WERI-Rb-1 (cell line): ENCODE measurements around the gene ARHGEF39.
"Not testable (repeated sequence)": the region's sequence is repeated elsewhere in the genome, so short reads cannot be mapped to it uniquely, and the experiment has no call there.

Experiments
- DNase-seq: peaks from one replicate; pipeline ENCODE4 v3.0.0-alpha.2; 2020
- H3K27ac ChIP-seq: fragments of 250-450 bp; sonication (Bioruptor Pico); 2 replicates; pipeline ENCODE4 v1.5.1; 2020; ENCODE audit warnings: mild to moderate bottlenecking, moderate library complexity
- H3K27me3 ChIP-seq: fragments of 250-450 bp; sonication (Bioruptor Pico); 2 replicates; pipeline ENCODE4 v1.5.1; 2021; ENCODE audit warnings: mild to moderate bottlenecking, low read depth, moderate library complexity; ENCODE audit not compliant: insufficient read depth, severe bottlenecking
- H3K36me3 ChIP-seq: fragments of 250-450 bp; sonication (Bioruptor Pico); 2 replicates; pipeline ENCODE4 v1.5.1; 2020; ENCODE audit warnings: mild to moderate bottlenecking, moderate library complexity
- H3K4me3 ChIP-seq: 2 replicates; pipeline ENCODE4 v1.5.1; 2011; ENCODE audit warnings: low read depth, mild to moderate bottlenecking, control low read depth, low read length
- H3K9me3 ChIP-seq: fragments of 250-450 bp; sonication (Bioruptor Pico); 2 replicates; pipeline ENCODE4 v1.5.1; 2021; ENCODE audit warnings: mild to moderate bottlenecking, moderate library complexity; ENCODE audit not compliant: severe bottlenecking
- TF ChIP-seq, protein P1 (sequence below): IDR thresholded peaks from 2 replicates; pipeline ENCODE4 v1.5.1; 2011; ENCODE audit warnings: low read depth, mild to moderate bottlenecking, control low read depth, inconsistent platforms, low read length

ARHGEF39 gene

DNA sequence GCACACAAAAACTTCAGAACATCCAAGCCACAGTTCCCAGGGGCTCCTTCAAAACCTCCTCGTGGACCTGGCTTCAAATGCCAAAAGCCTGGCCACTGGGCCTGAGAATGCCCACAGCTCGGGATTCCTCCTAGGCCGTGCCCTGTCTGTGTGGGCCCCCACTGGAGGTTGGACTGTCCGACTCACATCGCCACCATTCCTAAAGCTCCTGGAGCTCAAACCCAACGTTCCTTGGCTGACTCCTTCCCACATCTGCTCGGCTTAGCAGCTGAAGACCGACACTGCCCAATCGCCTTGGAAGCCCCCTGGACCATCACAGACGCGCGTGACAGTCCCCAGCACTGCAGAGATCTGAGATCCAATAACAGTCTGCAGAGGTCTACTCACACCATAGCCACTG is 21.9 kb downstream of the ARHGEF39 start:
- H3K4me3 ChIP-seq, result no peak overlapping the region
- H3K9me3 ChIP-seq, result peaks cover 3% of the 10 kb centered on the region
- no peaks in the 10 kb centered on the region for H3K36me3 ChIP-seq
- TF ChIP-seq, protein P1, sequence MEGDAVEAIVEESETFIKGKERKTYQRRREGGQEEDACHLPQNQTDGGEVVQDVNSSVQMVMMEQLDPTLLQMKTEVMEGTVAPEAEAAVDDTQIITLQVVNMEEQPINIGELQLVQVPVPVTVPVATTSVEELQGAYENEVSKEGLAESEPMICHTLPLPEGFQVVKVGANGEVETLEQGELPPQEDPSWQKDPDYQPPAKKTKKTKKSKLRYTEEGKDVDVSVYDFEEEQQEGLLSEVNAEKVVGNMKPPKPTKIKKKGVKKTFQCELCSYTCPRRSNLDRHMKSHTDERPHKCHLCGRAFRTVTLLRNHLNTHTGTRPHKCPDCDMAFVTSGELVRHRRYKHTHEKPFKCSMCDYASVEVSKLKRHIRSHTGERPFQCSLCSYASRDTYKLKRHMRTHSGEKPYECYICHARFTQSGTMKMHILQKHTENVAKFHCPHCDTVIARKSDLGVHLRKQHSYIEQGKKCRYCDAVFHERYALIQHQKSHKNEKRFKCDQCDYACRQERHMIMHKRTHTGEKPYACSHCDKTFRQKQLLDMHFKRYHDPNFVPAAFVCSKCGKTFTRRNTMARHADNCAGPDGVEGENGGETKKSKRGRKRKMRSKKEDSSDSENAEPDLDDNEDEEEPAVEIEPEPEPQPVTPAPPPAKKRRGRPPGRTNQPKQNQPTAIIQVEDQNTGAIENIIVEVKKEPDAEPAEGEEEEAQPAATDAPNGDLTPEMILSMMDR, result no peak
- no peak overlapping the region for H3K27ac ChIP-seq
- DNase-seq, result no peak
- H3K27me3 ChIP-seq, result no peaks in the 10 kb centered on the region

DNA sequence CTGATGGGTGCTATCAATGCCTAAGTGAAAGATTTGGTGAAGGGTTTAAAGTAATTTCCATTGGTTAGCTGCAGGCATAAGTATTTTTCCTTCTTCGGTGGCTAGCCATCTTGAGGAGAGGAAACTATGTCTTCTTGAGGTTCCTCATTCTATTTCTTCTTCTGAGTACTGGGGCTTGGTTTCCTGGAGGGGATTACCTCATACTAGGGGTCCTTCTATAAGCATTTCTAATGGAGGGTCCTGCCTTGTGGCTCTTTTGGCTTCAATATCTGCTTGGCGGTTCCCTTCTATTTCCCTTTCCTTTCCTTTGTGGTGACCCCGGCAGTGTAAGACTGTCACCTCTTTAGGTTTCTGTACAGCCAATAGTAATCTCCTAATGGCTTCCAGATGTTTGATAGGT is 23.5 kb downstream of the ARHGEF39 start:
- not testable (repeated sequence) for H3K9me3 ChIP-seq, H3K4me3 ChIP-seq, DNase-seq, H3K27me3 ChIP-seq, H3K36me3 ChIP-seq, H3K27ac ChIP-seq

DNA sequence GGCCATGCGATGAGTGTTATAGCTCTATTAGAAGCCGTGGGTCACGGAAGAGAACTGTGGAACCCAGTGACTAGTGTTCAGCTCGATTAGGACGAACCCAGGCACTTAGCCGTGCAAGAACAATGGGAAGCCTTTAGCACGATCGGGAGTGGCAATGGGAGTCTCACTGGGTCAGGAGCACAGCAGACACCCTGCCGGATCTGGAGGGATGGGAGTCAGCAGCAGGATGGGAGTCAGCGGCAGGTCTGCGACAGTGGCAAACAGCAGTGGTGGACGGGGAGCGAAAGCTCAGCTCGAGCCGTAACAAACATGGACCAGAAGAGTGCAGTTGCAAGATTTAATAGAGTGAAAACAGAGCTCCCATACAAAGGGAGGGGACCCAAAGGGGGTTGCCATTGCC is 24.6 kb downstream of the ARHGEF39 start:
- H3K9me3 ChIP-seq, DNase-seq, H3K4me3 ChIP-seq, H3K36me3 ChIP-seq, H3K27ac ChIP-seq, H3K27me3 ChIP-seq: not testable (repeated sequence)

DNA sequence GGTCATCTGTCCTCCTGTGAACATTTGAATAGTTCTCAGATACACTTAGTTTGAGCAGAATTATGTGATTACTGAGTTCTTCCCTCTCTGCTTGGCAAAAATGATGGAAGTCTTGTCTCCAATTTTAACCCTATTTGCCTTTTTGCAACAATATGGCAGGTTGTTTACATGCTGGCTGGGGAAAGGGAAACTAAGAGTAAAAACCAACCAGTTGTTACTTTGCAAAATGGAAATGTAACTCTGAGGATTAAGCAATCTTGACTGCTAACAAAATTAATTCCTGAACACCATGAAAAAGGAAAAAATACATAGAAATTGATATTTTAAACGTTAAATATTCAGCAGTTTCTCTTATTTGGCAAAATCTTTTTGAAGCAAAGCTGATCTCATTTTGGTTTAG is 25.4 kb downstream of the ARHGEF39 start:
- Histone ChIP-seq H3K27ac (no peak overlapping the region), H3K36me3 (no peaks in the 10 kb centered on the region), H3K4me3 (no peak overlapping the region), H3K9me3 (peaks cover 3% of the 10 kb centered on the region), H3K27me3 (no peaks in the 10 kb centered on the region)
- no peak for DNase-seq
- TF ChIP-seq, protein P1, result no peak

DNA sequence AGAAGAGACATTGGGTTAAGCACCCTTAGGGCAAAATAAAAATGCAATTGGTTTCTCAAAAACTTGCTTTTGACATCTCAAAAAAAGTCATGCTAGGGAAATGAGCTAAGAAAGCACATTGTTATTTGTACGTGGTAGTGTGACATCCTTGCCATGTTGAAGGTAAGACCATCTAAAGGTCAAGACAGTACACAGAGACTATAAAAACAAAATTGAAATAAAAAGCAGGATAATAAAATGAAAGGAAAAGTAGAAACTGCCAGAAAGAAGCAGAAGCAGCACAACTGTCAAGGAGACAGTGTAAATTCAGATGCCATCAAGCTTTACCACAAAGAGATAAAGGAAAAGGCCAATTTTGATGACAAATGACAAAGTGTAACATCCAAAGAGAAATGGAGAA is 25.8 kb downstream of the ARHGEF39 start:
- H3K36me3 ChIP-seq, H3K27me3 ChIP-seq, H3K4me3 ChIP-seq, H3K9me3 ChIP-seq, H3K27ac ChIP-seq, DNase-seq: not testable (repeated sequence)

DNA sequence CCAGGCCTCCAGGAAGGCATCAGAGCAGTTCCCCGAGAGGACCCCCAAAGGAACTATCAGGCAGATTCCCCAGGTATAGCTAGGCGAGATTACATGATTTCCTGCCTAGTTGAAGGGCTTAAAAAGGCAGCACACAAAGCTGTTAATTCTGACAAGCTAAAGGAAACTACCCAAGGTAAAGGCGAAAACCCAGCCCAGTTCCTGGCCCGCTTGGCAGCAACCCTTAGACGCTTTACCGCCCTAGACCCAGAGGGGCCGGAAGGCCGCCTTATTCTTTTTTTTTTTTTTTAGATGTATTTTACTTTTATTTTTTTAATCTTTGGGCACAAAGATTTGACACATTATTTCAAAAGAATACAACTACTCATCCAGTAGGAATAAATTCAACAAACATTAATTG is 26.2 kb downstream of the ARHGEF39 start:
- H3K4me3 ChIP-seq, H3K36me3 ChIP-seq, H3K9me3 ChIP-seq, H3K27me3 ChIP-seq, DNase-seq, H3K27ac ChIP-seq: not testable (repeated sequence)

DNA sequence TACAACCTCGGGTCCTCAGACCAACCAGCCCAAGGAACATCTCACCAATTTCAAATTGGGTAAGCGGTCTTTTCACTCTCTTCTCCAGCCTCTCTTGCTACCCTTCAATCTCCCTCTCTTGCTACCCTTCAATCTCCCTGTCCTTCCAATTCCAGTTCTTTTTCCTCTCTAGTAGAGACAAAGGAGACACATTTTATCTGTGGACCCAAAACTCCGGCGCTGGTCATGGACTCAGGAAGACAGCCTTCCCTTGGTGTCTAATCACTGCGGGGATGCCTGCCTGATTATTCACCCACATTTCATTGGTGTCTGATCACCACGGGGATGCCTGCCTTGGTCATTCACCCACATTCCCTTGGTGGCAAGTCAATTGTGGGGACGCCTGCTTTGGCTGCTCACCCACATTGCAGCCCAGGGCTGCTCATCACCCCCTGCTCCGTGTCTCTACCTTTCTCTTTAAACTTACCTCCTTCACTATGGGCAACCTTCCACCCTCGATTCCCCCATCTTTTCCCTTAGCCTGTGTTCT is 27.5 kb downstream of the ARHGEF39 start:
- not testable (repeated sequence) for H3K27ac ChIP-seq, H3K4me3 ChIP-seq

DNA sequence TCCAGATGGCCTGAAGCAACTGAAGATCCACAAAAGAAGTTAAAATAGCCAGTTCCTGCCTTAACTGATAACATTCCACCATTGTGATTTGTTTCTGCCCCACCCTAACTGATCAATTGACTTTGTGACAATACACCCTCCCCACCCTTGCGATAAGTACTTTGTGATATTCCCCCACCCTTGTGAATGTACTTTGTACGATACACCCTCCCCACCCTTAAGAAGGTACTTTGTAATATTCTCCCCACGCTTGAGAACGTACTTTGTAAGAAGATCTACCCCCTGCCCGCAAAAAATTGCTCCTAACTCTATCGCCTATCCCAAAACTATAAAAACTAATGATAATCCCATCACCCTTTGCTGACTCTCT is 28.1 kb downstream of the ARHGEF39 start:
- not testable (repeated sequence) for DNase-seq, H3K27ac ChIP-seq, H3K27me3 ChIP-seq, H3K36me3 ChIP-seq, H3K9me3 ChIP-seq, H3K4me3 ChIP-seq

More for the DNA sequence above, 27.5 kb downstream of the ARHGEF39 start:
- not testable (repeated sequence) for H3K36me3 ChIP-seq, H3K27me3 ChIP-seq, H3K9me3 ChIP-seq, DNase-seq

DNA sequence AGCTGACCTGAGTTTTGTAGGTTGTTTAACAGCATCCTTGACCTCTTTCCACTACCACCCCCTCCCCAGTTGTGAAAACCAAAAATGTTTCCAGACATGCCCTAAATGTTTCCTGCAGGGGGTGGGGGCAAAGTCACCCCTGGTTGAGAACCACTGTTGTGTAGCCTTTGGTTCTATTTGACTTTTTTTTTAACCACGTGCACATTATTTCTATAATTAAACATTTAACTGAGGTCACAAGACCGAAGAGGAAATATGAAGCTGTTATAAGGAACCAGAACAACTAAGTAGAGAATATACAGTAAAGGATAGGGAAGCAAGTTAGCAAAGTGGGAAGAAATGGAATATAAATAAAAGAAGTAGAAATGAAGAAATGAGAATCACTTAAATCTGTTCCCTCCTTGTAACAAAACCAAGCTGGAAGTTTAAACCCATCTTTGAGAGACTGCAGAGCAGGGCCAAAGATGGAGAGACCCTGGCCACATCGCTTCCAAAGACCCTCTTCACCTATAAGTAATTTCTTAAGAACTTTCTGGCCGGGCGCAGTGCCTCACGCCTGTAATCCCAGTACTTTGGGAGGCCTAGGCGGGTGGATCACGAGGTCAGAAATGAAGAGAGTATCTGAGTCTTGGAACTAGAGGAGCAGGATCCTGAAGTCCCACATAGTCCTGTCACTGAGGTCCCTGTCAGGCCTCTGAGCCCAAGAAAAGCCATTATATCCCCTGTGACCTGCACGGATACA is 28.7 kb downstream of the ARHGEF39 start:
- DNase-seq, result no peak
- Histone ChIP-seq H3K36me3 (no peaks in the 10 kb centered on the region), H3K27ac (no peak overlapping the region), H3K9me3 (peaks cover 3% of the 10 kb centered on the region), H3K4me3 (no peak overlapping the region), H3K27me3 (no peaks in the 10 kb centered on the region)
- TF ChIP-seq, protein P1, result no peak
